HepG2 (cell line): ENCODE measurements around the gene SLC22A7. TPM values are rescaled to one million over a fixed set of nuclear protein-coding genes. Genes with fewer than 3 reads are reported as not detected.

Experiments
- JARID2 ChIP-seq: sonication (generic); formaldehyde crosslinking; IDR thresholded peaks from 2 replicates; pipeline ENCODE4 v1.8.1; 2023; ENCODE audit warnings: missing genetic modification reagents, inconsistent platforms; ENCODE audit not compliant: insufficient replicate concordance
- MIER3 ChIP-seq: IDR thresholded peaks from 2 replicates; pipeline ENCODE4 v1.6.1; 2016; ENCODE audit warnings: missing compliant biosample characterization, borderline replicate concordance
- NR2F2 ChIP-seq: IDR thresholded peaks from 2 replicates; pipeline ENCODE4 v1.6.1; 2012; ENCODE audit warnings: low read depth, inconsistent platforms, borderline replicate concordance
- PHF8 ChIP-seq: sonication (generic); formaldehyde crosslinking; IDR thresholded peaks from 2 replicates; pipeline ENCODE4 v1.5.0; 2020; ENCODE audit warnings: missing genetic modification reagents
- SALL1 ChIP-seq: sonication (generic); formaldehyde crosslinking; IDR thresholded peaks from 2 replicates; pipeline ENCODE4 v1.8.0; 2022; ENCODE audit warnings: mild to moderate bottlenecking, missing genetic modification reagents
- SRSF1 ChIP-seq: fragments of 200-400 bp; formaldehyde crosslinking; optimal IDR thresholded peaks from 2 replicates; pipeline ENCODE3; 2017; ENCODE audit warnings: mild to moderate bottlenecking, low read depth, low read length, moderate library complexity
- ZMYM2 ChIP-seq: sonication (generic); formaldehyde crosslinking; IDR thresholded peaks from 2 replicates; pipeline ENCODE4 v1.8.0; 2022; ENCODE audit warnings: mild to moderate bottlenecking, missing genetic modification reagents
- ZNF619 ChIP-seq: sonication (generic); formaldehyde crosslinking; IDR thresholded peaks from 2 replicates; pipeline ENCODE4 v1.4.0; 2020; ENCODE audit warnings: mild to moderate bottlenecking, missing genetic modification reagents
- ZNF782 ChIP-seq: sonication (generic); formaldehyde crosslinking; IDR thresholded peaks from 2 replicates; pipeline ENCODE4 v1.4.0; 2020; ENCODE audit warnings: missing genetic modification reagents, mild to moderate bottlenecking, borderline replicate concordance
- polyA plus RNA-seq, 8 experiments: library from polyadenylated mRNA; depleted of rRNA in 3 of 8; stranded (reverse) in 7 of 8; unstranded in 1 of 8; fragments of >200 nt; fragmentation: Illumina TruSeq in 4 of 8; extraction: Trizol in 4 of 8; gene quantifications; 2 replicates each; pipeline versions ENCODE4 v1.2.1 to v1.2.3, GENCODE V29; 2011 to 2016; ENCODE audit warnings: low read depth in 4 of 8, missing spikeins in 1 of 8, mixed read lengths in 1 of 8; ENCODE audit not compliant: insufficient read depth in 1 of 8
- total RNA-seq, 5 experiments: library from RNA; depleted of rRNA; stranded (reverse); fragments of >200 nt; fragmentation: Illumina TruSeq; extraction: Trizol; gene quantifications; 2 replicates each; pipeline ENCODE4 v1.2.3, GENCODE V29; 2016; ENCODE audit warnings: low read depth in 1 of 5
- TF ChIP-seq, protein P1 (sequence below): sonication (generic); formaldehyde crosslinking; IDR thresholded peaks from 2 replicates; pipeline ENCODE4 v1.4.0; 2020; ENCODE audit warnings: missing genetic modification reagents
- TF ChIP-seq, protein P2 (sequence below): sonication (generic); IDR thresholded peaks from 2 replicates; pipeline ENCODE4 v1.6.1; 2016; ENCODE audit warnings: low read depth, borderline replicate concordance
- TF ChIP-seq, protein P3 (sequence below): IDR thresholded peaks from 2 replicates; pipeline ENCODE4 v1.6.1; 2016; ENCODE audit warnings: missing genetic modification reagents, missing compliant biosample characterization
- TF ChIP-seq, protein P4 (sequence below): sonication (generic); formaldehyde crosslinking; IDR thresholded peaks from 2 replicates; pipeline ENCODE4 v1.8.0; 2022; ENCODE audit warnings: missing genetic modification reagents, mild to moderate bottlenecking, inconsistent platforms, borderline replicate concordance
- TF ChIP-seq, protein P5 (sequence below), 2 experiments: sonication (generic) in 1 of 2; formaldehyde crosslinking in 1 of 2; IDR thresholded peaks; 2 replicates each; pipeline versions ENCODE4 v1.4.0 to v1.6.1; 2016 to 2020; ENCODE audit warnings: borderline replicate concordance in 1 of 2, low read depth in 1 of 2, mild to moderate bottlenecking in 1 of 2, missing genetic modification reagents in 1 of 2
- TF ChIP-seq, protein P6 (sequence below): sonication (generic); formaldehyde crosslinking; IDR thresholded peaks from 2 replicates; pipeline ENCODE4 v1.4.0; 2020; ENCODE audit warnings: missing genetic modification reagents

The SLC22A7 gene
- total and polyA plus RNA-seq, 2 of the 13 experiments (the other 11 are each of a cell fraction or from before 2014, with no cell fraction given) = 5.3 to 22.6 TPM

DNA sequence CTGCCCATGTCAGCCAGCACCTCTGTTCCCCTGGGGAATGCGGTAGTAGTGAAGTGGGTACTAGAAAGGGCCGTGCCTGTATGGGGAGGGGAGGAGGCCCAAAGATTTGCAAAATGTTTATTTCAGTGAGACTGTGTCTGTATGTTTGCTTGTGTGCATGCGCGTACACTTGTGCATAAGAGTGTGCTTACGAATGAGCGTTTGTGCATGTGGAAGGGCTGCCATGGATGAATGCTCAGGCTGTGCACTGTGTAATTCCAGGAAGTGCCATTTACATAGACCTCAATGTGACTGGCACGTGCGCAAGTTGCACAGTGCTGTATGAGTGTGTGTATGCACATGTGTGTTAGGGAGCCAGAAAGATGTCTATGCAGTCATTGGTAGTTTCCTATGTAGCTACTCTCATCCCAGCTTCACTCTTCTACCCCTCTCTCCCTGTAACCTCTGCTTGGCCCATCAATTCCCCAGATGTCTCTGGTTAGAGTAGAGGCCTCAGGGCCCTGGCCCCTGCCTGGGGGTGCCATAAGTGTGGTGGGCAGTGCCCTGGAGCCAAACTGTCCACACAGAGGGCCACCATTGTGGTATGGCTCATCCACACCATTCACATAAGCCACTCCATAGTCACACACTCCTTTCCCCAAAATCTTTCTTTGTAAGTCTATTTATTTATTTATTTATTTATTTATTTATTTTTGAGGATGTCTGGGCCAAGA is 26.8 kb upstream of the SLC22A7 start (continued):
- no peak for TF ChIP-seq SRSF1
- TF ChIP-seq, protein P1, sequence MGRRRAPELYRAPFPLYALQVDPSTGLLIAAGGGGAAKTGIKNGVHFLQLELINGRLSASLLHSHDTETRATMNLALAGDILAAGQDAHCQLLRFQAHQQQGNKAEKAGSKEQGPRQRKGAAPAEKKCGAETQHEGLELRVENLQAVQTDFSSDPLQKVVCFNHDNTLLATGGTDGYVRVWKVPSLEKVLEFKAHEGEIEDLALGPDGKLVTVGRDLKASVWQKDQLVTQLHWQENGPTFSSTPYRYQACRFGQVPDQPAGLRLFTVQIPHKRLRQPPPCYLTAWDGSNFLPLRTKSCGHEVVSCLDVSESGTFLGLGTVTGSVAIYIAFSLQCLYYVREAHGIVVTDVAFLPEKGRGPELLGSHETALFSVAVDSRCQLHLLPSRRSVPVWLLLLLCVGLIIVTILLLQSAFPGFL = no peak
- TF ChIP-seq, protein P2, sequence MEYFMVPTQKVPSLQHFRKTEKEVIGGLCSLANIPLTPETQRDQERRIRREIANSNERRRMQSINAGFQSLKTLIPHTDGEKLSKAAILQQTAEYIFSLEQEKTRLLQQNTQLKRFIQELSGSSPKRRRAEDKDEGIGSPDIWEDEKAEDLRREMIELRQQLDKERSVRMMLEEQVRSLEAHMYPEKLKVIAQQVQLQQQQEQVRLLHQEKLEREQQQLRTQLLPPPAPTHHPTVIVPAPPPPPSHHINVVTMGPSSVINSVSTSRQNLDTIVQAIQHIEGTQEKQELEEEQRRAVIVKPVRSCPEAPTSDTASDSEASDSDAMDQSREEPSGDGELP = no peak
- TF ChIP-seq, protein P3, sequence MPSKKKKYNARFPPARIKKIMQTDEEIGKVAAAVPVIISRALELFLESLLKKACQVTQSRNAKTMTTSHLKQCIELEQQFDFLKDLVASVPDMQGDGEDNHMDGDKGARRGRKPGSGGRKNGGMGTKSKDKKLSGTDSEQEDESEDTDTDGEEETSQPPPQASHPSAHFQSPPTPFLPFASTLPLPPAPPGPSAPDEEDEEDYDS (CRISPR knock-in tag) = no peak
- peak; percentile 16 for TF ChIP-seq SALL1 (CRISPR knock-in tag)
- TF ChIP-seq, protein P4, sequence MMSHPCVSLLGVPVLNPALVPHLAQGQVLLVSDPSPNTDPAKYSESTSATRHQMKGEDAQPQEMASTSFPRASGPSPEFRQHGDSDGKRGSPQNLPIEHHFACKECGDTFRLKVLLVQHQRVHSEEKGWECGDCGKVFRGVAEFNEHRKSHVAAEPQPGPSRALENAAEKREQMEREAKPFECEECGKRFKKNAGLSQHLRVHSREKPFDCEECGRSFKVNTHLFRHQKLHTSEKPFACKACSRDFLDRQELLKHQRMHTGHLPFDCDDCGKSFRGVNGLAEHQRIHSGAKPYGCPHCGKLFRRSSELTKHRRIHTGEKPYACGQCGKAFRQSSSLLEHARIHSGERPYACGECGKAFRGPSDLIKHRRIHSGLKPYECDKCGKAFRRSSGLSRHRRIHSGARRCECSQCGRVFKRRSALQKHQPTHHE (CRISPR knock-in tag) = no peak
- no peak for TF ChIP-seq PHF8
- no peak for TF ChIP-seq JARID2 (CRISPR knock-in tag)
- TF ChIP-seq, protein P5, sequence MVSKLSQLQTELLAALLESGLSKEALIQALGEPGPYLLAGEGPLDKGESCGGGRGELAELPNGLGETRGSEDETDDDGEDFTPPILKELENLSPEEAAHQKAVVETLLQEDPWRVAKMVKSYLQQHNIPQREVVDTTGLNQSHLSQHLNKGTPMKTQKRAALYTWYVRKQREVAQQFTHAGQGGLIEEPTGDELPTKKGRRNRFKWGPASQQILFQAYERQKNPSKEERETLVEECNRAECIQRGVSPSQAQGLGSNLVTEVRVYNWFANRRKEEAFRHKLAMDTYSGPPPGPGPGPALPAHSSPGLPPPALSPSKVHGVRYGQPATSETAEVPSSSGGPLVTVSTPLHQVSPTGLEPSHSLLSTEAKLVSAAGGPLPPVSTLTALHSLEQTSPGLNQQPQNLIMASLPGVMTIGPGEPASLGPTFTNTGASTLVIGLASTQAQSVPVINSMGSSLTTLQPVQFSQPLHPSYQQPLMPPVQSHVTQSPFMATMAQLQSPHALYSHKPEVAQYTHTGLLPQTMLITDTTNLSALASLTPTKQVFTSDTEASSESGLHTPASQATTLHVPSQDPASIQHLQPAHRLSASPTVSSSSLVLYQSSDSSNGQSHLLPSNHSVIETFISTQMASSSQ (IDR thresholded peaks at IDR 0.05; ENCODE audit: low read depth) = no peak
- TF ChIP-seq, protein P5 (CRISPR knock-in tag; IDR thresholded peaks at IDR 0.05; ENCODE audit: borderline replicate concordance) = 0 out of 2 replicates have a peak, but pooled peaks have one; percentile 39
- TF ChIP-seq ZNF619 (CRISPR knock-in tag) = 0 out of 2 replicates have a peak, but pooled peaks have one; percentile 72
- no peak for TF ChIP-seq MIER3 (CRISPR knock-in tag)
- TF ChIP-seq, protein P6, sequence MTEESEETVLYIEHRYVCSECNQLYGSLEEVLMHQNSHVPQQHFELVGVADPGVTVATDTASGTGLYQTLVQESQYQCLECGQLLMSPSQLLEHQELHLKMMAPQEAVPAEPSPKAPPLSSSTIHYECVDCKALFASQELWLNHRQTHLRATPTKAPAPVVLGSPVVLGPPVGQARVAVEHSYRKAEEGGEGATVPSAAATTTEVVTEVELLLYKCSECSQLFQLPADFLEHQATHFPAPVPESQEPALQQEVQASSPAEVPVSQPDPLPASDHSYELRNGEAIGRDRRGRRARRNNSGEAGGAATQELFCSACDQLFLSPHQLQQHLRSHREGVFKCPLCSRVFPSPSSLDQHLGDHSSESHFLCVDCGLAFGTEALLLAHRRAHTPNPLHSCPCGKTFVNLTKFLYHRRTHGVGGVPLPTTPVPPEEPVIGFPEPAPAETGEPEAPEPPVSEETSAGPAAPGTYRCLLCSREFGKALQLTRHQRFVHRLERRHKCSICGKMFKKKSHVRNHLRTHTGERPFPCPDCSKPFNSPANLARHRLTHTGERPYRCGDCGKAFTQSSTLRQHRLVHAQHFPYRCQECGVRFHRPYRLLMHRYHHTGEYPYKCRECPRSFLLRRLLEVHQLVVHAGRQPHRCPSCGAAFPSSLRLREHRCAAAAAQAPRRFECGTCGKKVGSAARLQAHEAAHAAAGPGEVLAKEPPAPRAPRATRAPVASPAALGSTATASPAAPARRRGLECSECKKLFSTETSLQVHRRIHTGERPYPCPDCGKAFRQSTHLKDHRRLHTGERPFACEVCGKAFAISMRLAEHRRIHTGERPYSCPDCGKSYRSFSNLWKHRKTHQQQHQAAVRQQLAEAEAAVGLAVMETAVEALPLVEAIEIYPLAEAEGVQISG = no peak
- 0 out of 2 replicates have a peak, but pooled peaks have one; percentile 28 for TF ChIP-seq ZNF782 (CRISPR knock-in tag)
- TF ChIP-seq NR2F2 = no peak
- TF ChIP-seq ZMYM2 (CRISPR knock-in tag) = no peak
